Measurements from ENCODE around the gene LEUTX.

- TF ChIP-seq CTCF (conservative IDR thresholded peaks at IDR 0.05; ENCODE audit: low read depth, low read length) (no peak), EZH2 (IDR thresholded peaks at IDR 0.05; ENCODE audit: borderline replicate concordance, low read depth, low read length, poor library complexity, severe bottlenecking) (no peak)
These were observed 16.3 kb downstream of the LEUTX start for GRCh38 chr19:39795001-39795400.

Measured in A673 (cell line).